NCI-H345 (cell line): ENCODE data around the gene UBE2B.

ENCODE experiments used
- DNase-seq: peaks from one replicate; lab custom pipeline; 2025; lab: John Stamatoyannopoulos, UW

The UBE2B gene

GRCh38 chr5:134437340-134437846 is 66.0 kb downstream of the UBE2B start:
- no peak for DNase-seq

- DNase-seq: peak; percentile 19
Observed at GRCh38 chr5:134437847-134438581, 66.6 kb downstream of the UBE2B start.

GRCh38 chr5:134438721-134439123 is 67.4 kb downstream of the UBE2B start:
- DNase-seq: no peak

GRCh38 chr5:134439210-134439654 is 67.9 kb downstream of the UBE2B start:
- DNase-seq: peak; percentile 86

- no peak for DNase-seq
Observed at GRCh38 chr5:134440201-134440755, 68.9 kb downstream of the UBE2B start.
